Panc1 (cell line): ENCODE results near the gene SIPA1L2.

Experiments used
- CTCF ChIP-seq: fragments of 450-650 bp; IDR thresholded peaks from 2 replicates; pipeline ENCODE4 v1.5.1; 2017; ENCODE audit warnings: mild to moderate bottlenecking
- POLR2AphosphoS5 ChIP-seq: IDR thresholded peaks from 2 replicates; pipeline ENCODE4 v1.6.1; 2012; ENCODE audit warnings: mild to moderate bottlenecking, low read depth, low read length, moderate library complexity
- TCF7L2 ChIP-seq: IDR thresholded peaks from 2 replicates; pipeline ENCODE4 v1.6.1; 2011; ENCODE audit warnings: mild to moderate bottlenecking, low read depth, low read length, inconsistent platforms
- TF ChIP-seq, protein P1 (sequence below), 2 experiments: IDR thresholded peaks; 2 replicates each; pipeline ENCODE4 v1.6.1; 2011 to 2012; ENCODE audit warnings: low read depth in 2 of 2, control low read depth in 1 of 2, low read length in 1 of 2, mild to moderate bottlenecking in 1 of 2, moderate library complexity in 1 of 2; ENCODE audit not compliant: insufficient read depth in 1 of 2

- TF ChIP-seq CTCF (no peak), POLR2AphosphoS5 (no peak), TCF7L2 (no peak)
- TF ChIP-seq, protein P1, sequence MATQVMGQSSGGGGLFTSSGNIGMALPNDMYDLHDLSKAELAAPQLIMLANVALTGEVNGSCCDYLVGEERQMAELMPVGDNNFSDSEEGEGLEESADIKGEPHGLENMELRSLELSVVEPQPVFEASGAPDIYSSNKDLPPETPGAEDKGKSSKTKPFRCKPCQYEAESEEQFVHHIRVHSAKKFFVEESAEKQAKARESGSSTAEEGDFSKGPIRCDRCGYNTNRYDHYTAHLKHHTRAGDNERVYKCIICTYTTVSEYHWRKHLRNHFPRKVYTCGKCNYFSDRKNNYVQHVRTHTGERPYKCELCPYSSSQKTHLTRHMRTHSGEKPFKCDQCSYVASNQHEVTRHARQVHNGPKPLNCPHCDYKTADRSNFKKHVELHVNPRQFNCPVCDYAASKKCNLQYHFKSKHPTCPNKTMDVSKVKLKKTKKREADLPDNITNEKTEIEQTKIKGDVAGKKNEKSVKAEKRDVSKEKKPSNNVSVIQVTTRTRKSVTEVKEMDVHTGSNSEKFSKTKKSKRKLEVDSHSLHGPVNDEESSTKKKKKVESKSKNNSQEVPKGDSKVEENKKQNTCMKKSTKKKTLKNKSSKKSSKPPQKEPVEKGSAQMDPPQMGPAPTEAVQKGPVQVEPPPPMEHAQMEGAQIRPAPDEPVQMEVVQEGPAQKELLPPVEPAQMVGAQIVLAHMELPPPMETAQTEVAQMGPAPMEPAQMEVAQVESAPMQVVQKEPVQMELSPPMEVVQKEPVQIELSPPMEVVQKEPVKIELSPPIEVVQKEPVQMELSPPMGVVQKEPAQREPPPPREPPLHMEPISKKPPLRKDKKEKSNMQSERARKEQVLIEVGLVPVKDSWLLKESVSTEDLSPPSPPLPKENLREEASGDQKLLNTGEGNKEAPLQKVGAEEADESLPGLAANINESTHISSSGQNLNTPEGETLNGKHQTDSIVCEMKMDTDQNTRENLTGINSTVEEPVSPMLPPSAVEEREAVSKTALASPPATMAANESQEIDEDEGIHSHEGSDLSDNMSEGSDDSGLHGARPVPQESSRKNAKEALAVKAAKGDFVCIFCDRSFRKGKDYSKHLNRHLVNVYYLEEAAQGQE (IDR thresholded peaks at IDR 0.05; ENCODE audit: insufficient read depth in 1 of 2, low read depth in 2 of 2, low read length in 1 of 2): no peak
Observed at GRCh38 chr1:232648316-232648715, 18.4 kb upstream of the SIPA1L2 start.
